AG20443 (cell line): ENCODE measurements around the gene ANKRD33B.
"Not testable (repeated sequence)": the region's sequence is repeated elsewhere in the genome, so short reads cannot be mapped to it uniquely, and the experiment has no call there.

Experiments used
- DNase-seq: peaks from one replicate; pipeline ENCODE4 v3.0.0; 2012; ENCODE audit warnings: low spot score, mixed read lengths

ANKRD33B gene

DNA sequence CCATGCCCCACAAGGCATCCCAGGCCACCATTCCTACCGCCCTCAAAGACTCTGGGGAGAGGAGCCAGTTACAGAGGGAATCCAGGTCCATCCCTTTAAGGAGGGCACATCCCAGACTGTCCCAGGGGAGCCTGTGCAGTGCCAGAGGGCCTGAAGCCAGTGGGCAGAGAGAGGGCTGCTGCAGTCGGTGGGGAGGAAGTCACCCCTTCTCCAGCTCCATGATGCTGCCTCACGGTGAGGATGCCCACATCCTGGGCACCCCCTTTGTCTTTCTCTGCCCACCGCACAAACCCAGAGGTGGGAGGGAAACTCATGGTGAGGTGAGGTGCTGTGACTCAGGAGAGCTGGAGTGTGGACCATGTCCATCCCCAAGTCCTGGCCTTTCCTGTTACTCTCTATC, 26.2 kb upstream of the ANKRD33B start:
- DNase-seq: no peak

GRCh38 chr5:10538103-10538788, 25.6 kb upstream of the ANKRD33B start:
- DNase-seq: no peak

DNA sequence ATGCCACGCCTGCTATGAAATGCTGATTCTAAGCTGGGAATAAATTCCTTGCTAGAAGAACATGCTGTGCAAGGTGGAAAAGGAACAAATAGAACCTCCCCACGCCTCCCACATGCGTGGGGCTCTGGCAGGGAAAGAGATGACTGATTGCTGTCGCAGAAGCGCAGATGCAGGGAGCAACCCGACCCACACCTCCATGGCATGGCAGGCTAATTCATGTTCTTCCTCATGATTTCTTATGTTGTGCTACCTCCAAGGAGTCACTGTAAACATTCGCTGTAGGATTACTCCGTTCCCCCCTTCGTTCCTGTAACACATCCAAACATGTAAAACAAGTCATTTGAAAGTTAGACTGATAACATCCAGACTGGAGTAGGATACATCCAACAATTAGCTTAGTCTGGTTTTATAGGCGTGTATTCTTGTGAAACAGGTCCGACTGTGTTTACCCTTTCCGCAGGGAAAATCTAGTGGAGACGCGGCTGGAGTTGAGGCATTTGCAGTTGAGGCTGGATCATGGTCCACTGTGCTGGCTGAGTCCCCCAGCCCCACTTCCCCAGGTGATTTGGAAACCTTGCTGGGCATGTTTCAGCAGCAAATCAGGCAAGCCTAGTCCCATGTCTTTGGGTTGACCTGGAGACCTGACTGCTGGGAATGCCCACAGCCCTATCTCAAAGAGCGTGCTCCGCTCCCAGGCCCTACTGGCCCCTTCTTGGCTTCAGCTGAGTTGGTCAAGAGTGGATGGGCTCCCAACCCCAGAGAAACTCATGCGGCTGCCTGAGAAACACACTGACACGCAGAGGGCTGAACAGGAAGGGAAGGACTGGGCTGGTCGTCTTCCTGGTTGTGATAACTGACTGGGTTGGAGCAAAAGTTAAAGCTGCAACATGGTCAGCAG, 24.8 kb upstream of the ANKRD33B start:
- no peak for DNase-seq

GRCh38 chr5:10539687-10539998, 24.2 kb upstream of the ANKRD33B start:
- peak; percentile 47 for DNase-seq

DNA sequence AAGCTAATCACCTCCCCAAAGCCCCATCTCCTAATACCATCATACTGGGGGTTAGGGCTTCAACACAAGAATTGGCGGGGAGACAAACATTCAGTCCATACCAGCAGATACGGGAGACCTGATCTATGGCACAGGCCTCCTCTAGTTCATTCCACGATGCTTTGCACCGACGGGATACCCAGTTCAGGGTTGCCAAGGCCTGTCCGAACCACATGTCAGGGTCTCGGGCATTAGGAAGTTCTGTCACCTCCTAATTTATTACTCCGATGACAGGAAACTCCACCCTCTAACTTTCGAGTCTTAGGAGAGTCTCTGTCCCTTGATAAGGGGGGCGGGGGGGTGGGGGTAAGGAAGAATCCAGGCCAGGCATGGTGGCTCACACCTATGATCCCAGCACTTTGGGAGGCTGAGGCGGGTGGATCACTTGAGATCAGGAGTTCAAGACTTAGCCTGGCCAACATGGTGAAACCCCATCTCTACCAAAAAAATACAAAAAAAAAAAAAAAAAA, 23.8 kb upstream of the ANKRD33B start:
- DNase-seq: no peak

- DNase-seq: no peak
These were observed 22.8 kb upstream of the ANKRD33B start for GRCh38 chr5:10540951-10541646.

DNA sequence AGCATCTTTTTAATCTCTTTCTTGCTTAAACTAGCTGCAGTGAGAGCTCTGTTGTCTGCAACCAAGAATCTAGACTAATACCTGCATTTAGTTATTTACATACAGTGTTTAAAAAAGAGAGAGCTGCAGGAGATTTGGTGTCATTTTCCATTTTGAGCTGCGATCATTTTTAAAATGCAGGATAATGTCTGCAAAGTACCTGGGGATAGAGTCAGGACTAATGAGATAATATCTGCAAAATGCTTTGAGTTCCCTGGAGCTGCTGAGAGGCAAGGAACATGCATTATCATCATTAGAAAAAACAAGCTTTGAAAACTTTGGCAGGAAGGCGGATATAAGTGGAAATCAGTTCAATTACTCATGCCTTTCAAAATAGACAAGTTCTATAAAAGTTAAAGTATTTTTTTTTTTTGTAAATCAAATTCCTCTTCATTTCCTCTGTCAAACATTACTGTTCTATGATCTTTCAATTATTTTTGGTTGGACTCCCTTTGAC, 21.8 kb upstream of the ANKRD33B start:
- no peak for DNase-seq

GRCh38 chr5:10543585-10544040, 20.3 kb upstream of the ANKRD33B start:
- DNase-seq: no peak

- no peak for DNase-seq
These were observed 18.8 kb upstream of the ANKRD33B start for GRCh38 chr5:10545084-10545483.

- no peak for DNase-seq
These were observed 17.7 kb upstream of the ANKRD33B start for GRCh38 chr5:10546186-10546585.

DNA sequence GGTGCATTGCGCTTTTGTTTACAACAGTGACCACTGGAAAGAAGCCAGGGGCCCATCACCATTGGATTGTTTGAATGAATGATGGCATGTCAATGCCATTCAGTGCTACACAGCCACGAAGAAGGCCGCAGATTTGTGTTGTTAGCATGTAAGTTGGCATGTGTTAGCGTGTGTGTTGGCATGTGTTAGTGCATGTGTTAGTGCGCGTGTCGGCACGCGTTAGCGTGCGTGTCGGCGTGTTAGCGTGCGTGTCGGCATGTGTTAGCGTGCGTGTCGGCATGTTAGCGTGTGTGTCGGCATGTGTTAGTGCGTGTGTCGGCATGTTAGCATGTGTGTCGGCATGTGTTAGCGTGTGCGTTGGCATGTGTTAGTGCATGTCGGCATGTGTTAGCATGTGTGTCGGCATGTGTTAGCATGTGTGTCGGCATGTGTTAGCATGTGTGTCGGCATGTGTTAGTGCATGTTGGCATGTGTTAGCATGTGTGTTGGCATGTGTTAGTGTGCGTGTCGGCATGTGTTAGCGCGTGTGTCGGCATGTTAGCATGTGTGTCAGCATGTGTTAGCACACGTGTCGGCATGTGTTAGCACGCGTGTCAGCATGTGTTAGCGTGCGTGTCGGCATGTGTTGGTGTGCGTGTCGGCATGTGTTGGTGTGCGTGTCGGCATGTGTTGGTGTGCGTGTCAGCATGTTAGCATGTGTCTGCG, 15.3 kb upstream of the ANKRD33B start:
- no peak for DNase-seq

DNA sequence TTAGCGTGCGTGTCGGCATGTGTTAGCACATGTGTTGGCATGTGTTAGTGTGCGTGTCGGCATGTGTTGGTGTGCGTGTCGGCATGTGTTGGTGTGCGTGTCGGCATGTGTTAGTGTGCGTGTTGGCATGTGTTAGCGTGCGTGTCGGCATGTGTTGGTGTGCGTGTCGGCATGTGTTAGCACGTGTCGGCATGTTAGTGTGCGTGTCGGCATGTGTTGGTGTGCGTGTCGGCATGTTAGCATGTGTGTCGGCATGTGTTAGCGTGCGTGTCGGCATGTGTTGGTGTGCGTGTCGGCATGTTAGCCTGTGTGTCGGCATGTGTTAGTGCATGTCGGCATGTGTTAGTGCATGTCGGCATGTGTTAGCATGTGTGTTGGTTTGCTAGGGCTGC, 14.8 kb upstream of the ANKRD33B start:
- DNase-seq: not testable (repeated sequence)

DNA sequence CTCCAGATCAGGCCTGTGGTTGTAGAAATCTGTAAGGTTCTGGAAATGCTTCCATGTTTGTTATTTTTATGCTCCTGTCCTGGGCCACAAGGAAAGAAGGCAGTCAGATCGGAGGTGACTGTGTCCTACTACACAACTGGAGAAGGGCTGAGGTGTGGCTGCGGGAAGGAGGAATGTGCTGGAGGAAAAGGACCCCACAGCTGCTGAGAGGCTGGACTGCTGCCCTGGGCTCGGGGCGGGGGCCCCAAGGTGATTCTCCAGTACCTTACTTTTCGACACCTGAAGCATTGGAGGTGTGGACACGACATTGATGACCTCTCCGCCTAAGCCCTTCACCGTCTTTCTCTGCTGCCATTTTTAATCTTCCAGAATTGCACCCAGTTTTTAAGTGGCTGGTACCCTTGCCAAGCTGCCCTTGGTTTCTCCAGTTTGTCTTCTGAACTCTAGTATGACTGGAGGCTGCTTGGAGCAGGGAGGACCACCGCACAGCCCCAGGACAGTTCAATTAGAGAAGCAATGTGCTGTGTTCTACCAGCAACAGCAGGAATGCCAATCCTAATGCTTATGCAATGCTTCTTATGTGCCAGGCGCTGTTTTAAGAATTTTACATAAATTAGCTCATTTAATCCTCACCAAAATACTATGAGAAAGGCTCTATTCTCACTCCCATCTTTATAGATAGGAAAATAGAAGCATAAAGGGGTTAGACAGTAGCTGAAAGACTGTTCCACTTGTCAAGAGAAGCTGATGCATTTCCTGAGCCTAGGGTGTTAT, 13.5 kb upstream of the ANKRD33B start:
- no peak for DNase-seq

DNA sequence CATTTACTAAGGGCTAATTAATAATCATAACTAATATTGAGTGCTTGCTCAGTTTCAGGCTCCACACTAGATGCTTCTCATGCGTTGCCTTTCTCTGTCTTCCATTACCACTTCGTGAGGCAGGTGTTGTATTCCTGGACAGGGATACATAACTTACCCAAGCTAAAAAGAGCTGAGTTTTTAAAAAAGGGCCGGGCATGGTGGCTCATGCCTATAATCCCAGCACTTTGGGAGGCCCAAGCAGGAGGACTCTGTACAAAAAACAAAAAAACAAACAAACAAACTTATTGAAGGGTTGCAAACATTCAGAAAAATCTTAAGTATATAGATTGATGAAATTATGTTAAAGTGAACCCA, 12.1 kb upstream of the ANKRD33B start:
- DNase-seq: no peak

- DNase-seq: no peak
These were observed 11.4 kb upstream of the ANKRD33B start for GRCh38 chr5:10552183-10553143.

GRCh38 chr5:10553476-10553875, 10.4 kb upstream of the ANKRD33B start:
- no peak for DNase-seq

GRCh38 chr5:10555277-10555684, 8.6 kb upstream of the ANKRD33B start:
- peak; percentile 77 for DNase-seq

- DNase-seq: peak; percentile 72
These were observed 7.5 kb upstream of the ANKRD33B start for GRCh38 chr5:10556289-10556807.

DNA sequence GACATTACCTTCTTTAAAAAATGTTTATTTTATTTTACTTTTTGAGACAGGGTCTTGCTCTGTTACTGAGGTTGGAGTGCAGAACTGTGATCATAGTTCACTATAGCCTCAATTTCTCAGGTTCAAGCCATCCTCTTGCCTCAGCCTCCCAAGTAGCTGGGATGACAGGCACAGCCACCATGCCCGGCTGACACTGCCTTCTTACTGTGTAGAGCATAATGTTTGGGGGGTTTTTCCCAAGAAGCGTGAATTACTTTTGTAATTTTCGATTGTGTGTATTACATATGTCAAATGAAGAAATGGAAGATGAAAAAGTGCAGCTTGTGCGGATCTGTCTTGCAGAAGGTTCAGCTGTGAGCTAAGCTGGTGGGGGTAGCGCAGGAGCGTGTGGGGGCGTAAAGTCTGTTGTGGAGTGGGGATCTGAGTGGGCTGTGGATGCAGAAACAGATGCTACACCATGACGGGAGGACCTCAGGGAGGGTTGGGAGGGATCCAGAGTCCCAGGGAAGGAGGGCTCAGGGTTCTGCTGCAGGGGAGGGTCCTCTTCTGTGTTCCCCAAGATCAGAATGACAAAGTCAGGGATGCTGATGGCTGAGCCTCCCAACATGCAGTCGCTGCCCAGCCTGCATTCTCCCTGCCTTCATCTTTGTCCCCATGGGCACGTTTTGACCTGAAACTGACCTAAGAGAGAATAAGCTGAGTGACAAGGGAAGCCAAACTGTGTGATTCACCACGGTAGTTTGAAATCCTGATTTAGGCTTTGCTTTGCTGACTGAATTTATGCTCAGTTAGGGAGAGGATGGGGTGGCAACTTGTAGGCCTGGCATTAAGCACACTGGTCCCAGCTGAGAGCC, 6.8 kb upstream of the ANKRD33B start:
- DNase-seq: no peak
